Measurements from ENCODE around the gene CTNNA3. TPM values are rescaled to one million over a fixed set of nuclear protein-coding genes. Genes with fewer than 3 reads are reported as not detected.

CTNNA3 gene
- total RNA-seq, 1 donor from 2014 or later: 129 TPM

GRCh38 chr10:67669978-67670377 lies 26.0 kb downstream of the CTNNA3 start:
- DNase-seq (no peak), ATAC-seq (ENCODE audit: poor library complexity) (peak; percentile 57)
- intact Hi-C loops (cut with DNase I): no loop called here

DNA sequence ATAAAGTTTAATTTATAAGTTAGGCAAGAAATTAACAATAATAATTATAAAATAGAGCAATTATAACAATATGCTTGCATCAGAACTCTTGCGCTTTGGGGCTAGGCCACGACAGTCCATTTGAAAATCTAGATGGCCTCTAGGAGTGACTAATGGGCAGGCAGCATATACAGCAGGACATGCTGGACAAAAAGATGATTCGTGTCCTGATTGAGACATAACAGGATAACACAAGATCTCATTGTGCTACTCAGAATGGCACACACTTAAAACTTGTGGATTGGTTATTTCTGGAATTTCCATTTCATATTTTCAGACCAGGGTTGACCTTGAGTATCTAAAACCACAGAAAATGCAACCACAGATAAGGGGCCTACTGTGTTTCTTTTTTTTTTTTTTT lies 27.5 kb downstream of the CTNNA3 start:
- intact Hi-C loops (cut with DNase I): no loop called here
- ATAC-seq (ENCODE audit: poor library complexity) (no peak), DNase-seq (no peak)

DNA sequence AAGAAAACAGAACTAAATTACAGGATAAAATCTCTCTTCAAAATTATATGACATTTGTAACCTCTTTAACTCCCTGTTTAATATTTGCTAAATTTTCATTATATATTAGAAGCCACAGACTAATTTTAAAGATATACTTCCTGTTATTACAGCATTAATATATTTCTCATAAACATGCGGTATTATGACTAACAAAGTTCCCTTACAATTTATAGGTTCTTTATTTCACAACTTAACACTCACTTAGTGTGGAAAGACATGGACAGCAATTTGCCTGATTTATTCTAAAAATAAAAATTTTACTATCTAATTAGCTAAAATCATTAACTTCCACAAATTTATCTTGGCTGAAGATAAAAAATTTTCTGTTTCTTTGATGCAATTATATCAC lies 29.0 kb downstream of the CTNNA3 start:
- ATAC-seq (ENCODE audit: poor library complexity) (no peak), DNase-seq (no peak)
- intact Hi-C loops (cut with DNase I): no loop called here

- DNase-seq (no peak), ATAC-seq (ENCODE audit: poor library complexity) (peak; percentile 68)
- intact Hi-C loops (cut with DNase I): no loop called here
These were observed 29.5 kb downstream of the CTNNA3 start for GRCh38 chr10:67666416-67667034.

- peak; percentile 91 for ATAC-seq (ENCODE audit: poor library complexity)
- intact Hi-C loops (cut with DNase I): no loop called here
- DNase-seq: no peak
These were observed 30.5 kb downstream of the CTNNA3 start for GRCh38 chr10:67665491-67665890.

GRCh38 chr10:67664942-67665341 lies 31.1 kb downstream of the CTNNA3 start:
- DNase-seq (no peak), ATAC-seq (ENCODE audit: poor library complexity) (peak; percentile 75)
- intact Hi-C loops (cut with DNase I): no loop called here

DNA sequence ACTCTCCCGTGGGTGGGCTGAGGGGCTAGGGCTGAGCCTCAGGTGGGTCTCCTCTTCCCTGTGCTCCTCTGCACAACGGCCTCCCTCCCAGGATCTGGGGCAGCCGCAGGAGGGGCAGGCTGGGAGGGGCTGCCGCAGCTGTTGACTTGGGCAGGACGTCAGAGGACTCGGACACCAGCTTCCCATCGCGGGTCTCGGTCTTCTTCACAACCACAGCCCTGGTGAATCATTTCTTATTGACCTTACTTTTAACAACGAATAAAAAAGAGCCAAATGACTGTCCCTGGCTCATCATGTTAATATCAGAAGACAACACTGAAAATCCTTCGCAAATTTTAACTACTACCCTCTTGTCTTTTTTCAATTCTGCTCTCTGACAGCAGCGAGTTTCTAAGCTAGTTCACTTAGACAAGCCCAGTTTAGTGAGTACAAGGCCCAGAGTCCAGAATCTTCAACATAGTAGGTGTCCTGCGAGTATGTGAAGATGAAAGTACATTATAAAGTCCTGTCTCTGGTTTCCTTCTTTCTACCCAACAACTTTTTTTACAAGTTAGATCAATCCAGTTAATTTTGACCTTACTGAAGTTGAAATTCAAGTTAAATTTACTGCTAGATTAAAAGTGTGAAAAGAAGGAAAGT lies 32.4 kb downstream of the CTNNA3 start:
- no peak for DNase-seq
- ATAC-seq (ENCODE audit: poor library complexity): no peak
- intact Hi-C loops (cut with DNase I): no loop called here

- intact Hi-C loops (cut with DNase I): no loop called here
These were observed 33.6 kb downstream of the CTNNA3 start for GRCh38 chr10:67662415-67662814.

GRCh38 chr10:67659497-67659896 lies 36.5 kb downstream of the CTNNA3 start:
- DNase-seq (no peak), ATAC-seq (ENCODE audit: poor library complexity) (peak; percentile 56)
- intact Hi-C loops (cut with DNase I): no loop called here

More at GRCh38 chr10:67662415-67662814, 33.6 kb downstream of the CTNNA3 start:
- ATAC-seq (ENCODE audit: poor library complexity) (no peak), DNase-seq (no peak)

DNA sequence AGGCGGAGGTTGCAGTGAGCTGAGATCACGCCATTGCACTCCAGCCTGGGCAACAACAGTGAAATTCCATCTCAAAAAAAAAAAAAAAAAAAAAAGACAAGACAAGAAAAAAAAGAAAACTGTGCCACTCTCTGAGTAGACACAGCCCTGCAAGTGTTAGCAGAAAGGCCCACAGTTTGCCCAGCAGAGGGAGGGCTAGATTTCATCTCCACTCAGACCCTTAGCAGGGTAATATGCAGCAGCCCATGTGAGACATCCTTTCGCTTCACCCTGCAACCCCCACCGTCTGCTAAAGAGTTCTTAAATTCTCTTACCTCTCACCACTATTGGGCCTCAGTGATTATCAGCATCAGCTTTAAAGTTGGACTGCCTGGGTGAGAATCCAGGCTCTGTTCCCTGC lies 38.2 kb downstream of the CTNNA3 start:
- ATAC-seq (ENCODE audit: poor library complexity) (peak; percentile 71), DNase-seq (no peak)
- intact Hi-C loops (cut with DNase I): no loop called here

DNA sequence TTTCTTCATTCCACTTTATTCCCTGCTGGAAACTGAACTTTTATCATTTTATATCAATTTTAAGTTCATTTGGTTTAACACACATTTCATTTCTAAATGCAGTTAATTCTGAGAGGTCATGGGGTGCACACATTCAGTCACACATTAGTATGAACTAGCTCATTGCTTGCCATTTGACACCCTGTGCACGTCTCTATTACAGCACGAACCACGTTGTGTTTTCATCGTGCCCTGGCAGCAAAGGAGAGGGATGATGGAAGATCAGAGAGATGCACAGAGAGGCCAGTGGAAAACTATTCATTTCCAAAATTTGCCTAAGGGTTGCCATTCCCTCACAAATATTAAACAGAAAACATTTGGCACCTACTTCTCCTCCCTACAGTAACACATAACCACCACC lies 45.4 kb downstream of the CTNNA3 start:
- no peak for DNase-seq
- ATAC-seq (ENCODE audit: poor library complexity): no peak
- intact Hi-C loops (cut with DNase I): no loop called here

GRCh38 chr10:67648613-67649229 lies 47.3 kb downstream of the CTNNA3 start:
- intact Hi-C loops (cut with DNase I): no loop called here
- DNase-seq (no peak), ATAC-seq (ENCODE audit: poor library complexity) (peak; percentile 36)

DNA sequence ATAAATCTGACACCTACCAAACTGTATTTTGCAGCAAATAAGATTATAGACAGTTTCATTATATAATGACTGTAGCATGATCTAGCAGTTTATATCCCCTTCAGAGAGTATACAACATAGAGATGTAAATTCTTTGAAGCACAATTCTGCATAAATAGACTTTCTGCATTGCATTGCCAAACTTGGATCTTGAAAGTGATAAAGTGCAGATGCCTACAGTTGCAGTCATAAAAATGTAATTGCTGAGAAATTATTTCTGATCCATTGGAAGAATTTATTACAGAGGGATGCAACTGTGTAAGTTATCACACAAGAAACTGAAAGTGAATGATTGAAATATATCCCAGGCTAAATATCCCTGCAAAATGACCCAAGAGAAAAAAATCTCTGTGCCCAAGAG lies 65.1 kb downstream of the CTNNA3 start:
- no peak for ATAC-seq (ENCODE audit: poor library complexity)
- DNase-seq: no peak
- intact Hi-C loops (cut with DNase I): no loop called here

- DNase-seq: no peak
- ATAC-seq (ENCODE audit: poor library complexity): no peak
- intact Hi-C loops (cut with DNase I): no loop called here
These were observed 66.5 kb downstream of the CTNNA3 start for GRCh38 chr10:67629461-67629971.

DNA sequence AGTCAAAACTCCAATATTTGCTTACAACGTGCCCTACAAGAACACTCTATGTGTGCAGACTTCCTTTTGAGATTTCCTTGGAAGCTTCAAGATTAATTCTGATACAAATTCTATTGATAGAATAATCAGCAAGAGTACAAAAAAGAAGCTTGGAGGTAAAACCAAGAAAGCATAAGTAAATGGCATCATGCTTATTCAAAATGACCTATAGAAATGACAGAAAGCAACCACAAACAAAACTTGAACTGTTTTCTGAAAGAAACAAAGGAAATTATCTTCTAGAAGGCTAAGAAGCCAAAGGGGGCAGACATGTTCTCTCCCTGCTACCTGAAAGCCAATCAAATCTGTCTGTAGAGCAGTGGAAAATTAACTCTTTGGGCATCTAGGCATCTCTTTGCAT lies 73.0 kb downstream of the CTNNA3 start:
- DNase-seq (no peak), ATAC-seq (ENCODE audit: poor library complexity) (no peak)
- intact Hi-C loops (cut with DNase I): no loop called here

GRCh38 chr10:67622511-67622910 lies 73.5 kb downstream of the CTNNA3 start:
- no peak for DNase-seq
- no peak for ATAC-seq (ENCODE audit: poor library complexity)
- intact Hi-C loops (cut with DNase I): no loop called here

DNA sequence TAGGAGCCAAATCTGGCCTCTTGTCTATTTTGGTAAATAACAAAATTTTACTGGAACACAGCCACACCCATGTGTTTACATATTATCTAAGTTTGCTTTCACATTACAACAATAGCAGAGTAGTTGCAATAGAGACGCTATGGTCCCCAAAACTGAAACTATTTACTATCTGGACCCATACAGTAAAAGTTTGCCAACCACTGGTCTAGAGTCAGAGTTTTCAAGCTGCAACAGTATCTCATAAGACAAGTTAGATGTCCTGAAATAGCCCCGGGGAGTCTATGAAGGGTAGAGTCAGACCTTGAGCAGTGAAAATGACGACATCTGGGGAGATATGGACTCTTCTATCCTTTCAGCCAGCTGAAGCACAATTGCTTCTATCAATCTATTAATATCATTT lies 74.2 kb downstream of the CTNNA3 start:
- intact Hi-C loops (cut with DNase I): no loop called here
- DNase-seq (no peak), ATAC-seq (ENCODE audit: poor library complexity) (no peak)

GRCh38 chr10:67618116-67618515 lies 77.9 kb downstream of the CTNNA3 start:
- intact Hi-C loops (cut with DNase I): no loop called here
- no peak for DNase-seq
- ATAC-seq (ENCODE audit: poor library complexity): no peak

GRCh38 chr10:67612577-67613537 lies 83.1 kb downstream of the CTNNA3 start:
- DNase-seq (no peak), ATAC-seq (ENCODE audit: poor library complexity) (no peak)
- intact Hi-C loops (cut with DNase I): no loop called here

Data from Right ventricle myocardium superior (tissue), 1 donor.